Lung (tissue), 12 donors: ENCODE data around the gene DOCK2. TPM values are rescaled to one million over a fixed set of nuclear protein-coding genes. Genes with fewer than 3 reads are reported as not detected.
A peak's percentile ranks its signal among the peaks of the same experiment; 100 is the strongest.

Experiments used
- ATAC-seq: fragments of 200-7000 bp; cut with Tn5 transposase; one replicate; pipeline ENCODE4 v1.9.1; 2020; ENCODE audit warnings: moderate number of reproducible peaks; ENCODE audit not compliant: insufficient read depth, low FRiP score
- DNase-seq, 3 donors: peaks; one replicate each; pipeline ENCODE4 v3.0.0-alpha.2; 2013 to 2017
- H3K27ac ChIP-seq, 2 donors: one replicate each; pipeline ENCODE4 v1.5.1; 2013; ENCODE audit warnings: mild to moderate bottlenecking in 2 of 2, moderate library complexity in 2 of 2, control low read depth in 1 of 2, inconsistent platforms in 1 of 2, low read depth in 1 of 2, low read length in 1 of 2
- H3K27me3 ChIP-seq, 3 donors: one replicate each; pipeline ENCODE4 v1.5.1; 2013; ENCODE audit warnings: low read length in 2 of 3; ENCODE audit not compliant: control insufficient read depth in 3 of 3, insufficient read depth in 3 of 3
- H3K36me3 ChIP-seq, 4 donors: one replicate each; pipeline ENCODE4 v1.5.1; 2013; ENCODE audit warnings: low read length in 4 of 4, mild to moderate bottlenecking in 1 of 4, moderate library complexity in 1 of 4; ENCODE audit not compliant: control insufficient read depth in 4 of 4, insufficient read depth in 4 of 4
- H3K4me1 ChIP-seq, 5 donors: one replicate each; pipeline ENCODE4 v1.5.1; 2013; ENCODE audit warnings: low read length in 5 of 5, mild to moderate bottlenecking in 2 of 5, moderate library complexity in 1 of 5; ENCODE audit not compliant: control insufficient read depth in 5 of 5, insufficient read depth in 5 of 5
- H3K4me3 ChIP-seq: one replicate; pipeline ENCODE4 v1.5.1; 2013; ENCODE audit warnings: mild to moderate bottlenecking, control low read depth, moderate library complexity
- H3K9ac ChIP-seq, 2 donors: one replicate each; pipeline ENCODE4 v1.5.1; 2013; ENCODE audit warnings: low read length in 2 of 2, control low read depth in 1 of 2; ENCODE audit not compliant: insufficient read depth in 1 of 2
- H3K9me3 ChIP-seq, 4 donors: one replicate each; pipeline ENCODE4 v1.5.1; 2013; ENCODE audit warnings: low read length in 3 of 4, mild to moderate bottlenecking in 1 of 4, moderate library complexity in 1 of 4; ENCODE audit not compliant: control insufficient read depth in 4 of 4, insufficient read depth in 3 of 4
- WGBS, 2 donors: extraction: QIAGEN DNeasy Blood & Tissue Kit; methylation state at CpG; one replicate each; pipeline ENCODE4 v1.1.7; 2013; 5-methylcytosine and 5-hydroxymethylcytosine counted together
- polyA plus RNA-seq, 2 donors: library from polyadenylated mRNA; stranded (reverse); fragments of 200-250 nt; gene quantifications; one replicate each; pipeline ENCODE4 v1.2.1, GENCODE V29; 2013
- total RNA-seq, 2 donors: library from RNA; depleted of rRNA in 1 of 2; stranded (reverse); fragments of >200 nt in 1 of 2; gene quantifications; one replicate each; pipeline ENCODE4 v1.2.1, GENCODE V29; 2014 to 2021
- TF ChIP-seq, protein P1 (sequence below): IDR thresholded peaks from 2 replicates; pipeline ENCODE4 v1.5.1; 2012; ENCODE audit warnings: mild to moderate bottlenecking; ENCODE audit errors: control extremely low read depth, extremely low read depth
- donor health status: control.
- donor health status: control.
- donor health status: Bipolar disorder and iron deficiency.
- donor health status: healthy.
- donor health status: DM: yes; HTN: yes; CAD: no.

The DOCK2 gene
- total and polyA plus RNA-seq, 4 donors = 9.6 to 66.6 (median 43.4) TPM

DNA sequence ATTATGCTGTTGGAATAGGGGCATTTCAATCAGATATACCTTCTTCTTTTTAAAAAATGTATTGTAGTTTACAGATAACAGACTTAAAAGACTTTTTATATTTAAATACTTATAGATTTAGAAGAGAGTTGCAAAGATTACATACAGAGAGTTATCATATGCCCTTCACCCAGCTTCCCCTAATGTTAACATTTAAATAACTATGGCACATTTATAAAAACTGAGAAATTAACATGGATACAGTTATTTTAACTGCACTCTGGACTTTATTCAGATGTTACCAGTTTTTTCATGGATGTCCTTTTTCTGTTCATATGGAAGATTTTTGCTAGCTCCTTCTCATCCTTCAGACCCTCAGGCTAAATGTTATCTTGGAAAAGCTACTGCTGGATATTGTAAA is 123.2 kb downstream of the DOCK2 start:
- Histone ChIP-seq H3K36me3 (peaks cover 0 to 5% (median 0%) of the 10 kb centered on the region in 4 donors), H3K4me3 (no peak overlapping the region)
- no peak for DNase-seq

DNA sequence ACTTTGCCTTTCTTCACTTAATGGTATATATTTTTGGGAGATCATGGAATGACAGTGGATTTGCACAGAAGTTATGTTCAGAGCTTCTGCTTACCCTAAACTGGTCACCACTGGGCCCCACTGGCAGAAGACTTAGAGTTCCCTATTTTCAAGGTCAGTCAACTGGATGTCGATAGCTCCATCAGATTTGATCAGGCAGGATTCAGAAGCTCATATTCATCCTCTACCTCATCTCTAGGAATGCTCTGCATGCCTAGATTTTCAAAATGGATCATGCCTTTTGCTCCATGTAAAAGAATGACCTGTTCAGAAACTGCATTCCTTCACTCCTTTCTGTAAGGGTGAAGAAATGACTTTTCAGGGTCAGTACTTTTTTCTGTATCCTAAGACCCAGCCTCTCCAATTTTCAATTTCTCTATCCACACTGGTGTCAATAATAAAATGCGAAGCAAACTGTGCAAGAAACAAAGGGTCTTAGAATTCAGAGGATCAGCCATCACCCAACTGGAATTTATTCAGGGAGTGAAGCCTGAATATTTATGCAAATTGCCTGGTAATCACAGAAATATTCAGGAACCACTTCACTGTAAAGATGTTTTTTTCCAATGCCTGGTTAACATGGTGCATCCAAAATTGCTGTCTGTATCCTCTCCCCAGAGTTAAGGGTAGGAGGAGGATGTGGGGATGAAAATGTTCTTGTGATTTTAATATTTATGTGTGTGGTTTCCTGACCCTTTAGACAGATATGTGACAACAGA is 125.4 kb downstream of the DOCK2 start:
- peaks cover 0 to 13% (median 0%) of the 10 kb centered on the region in 5 donors for H3K4me1 ChIP-seq
- WGBS, 2 donors = 91 to 93% methylated on average over 2 of the region's 2 CpGs
- ATAC-seq (no peak), DNase-seq (no peak)
- no peak overlapping the region for H3K4me3 ChIP-seq
- H3K27me3 ChIP-seq = no peaks in the 10 kb centered on the region
- H3K9me3 ChIP-seq = no peaks in the 10 kb centered on the region
- H3K27ac ChIP-seq = no peak overlapping the region
- no peaks in the 10 kb centered on the region for H3K36me3 ChIP-seq
- no peak overlapping the region for H3K9ac ChIP-seq
- TF ChIP-seq, protein P1, sequence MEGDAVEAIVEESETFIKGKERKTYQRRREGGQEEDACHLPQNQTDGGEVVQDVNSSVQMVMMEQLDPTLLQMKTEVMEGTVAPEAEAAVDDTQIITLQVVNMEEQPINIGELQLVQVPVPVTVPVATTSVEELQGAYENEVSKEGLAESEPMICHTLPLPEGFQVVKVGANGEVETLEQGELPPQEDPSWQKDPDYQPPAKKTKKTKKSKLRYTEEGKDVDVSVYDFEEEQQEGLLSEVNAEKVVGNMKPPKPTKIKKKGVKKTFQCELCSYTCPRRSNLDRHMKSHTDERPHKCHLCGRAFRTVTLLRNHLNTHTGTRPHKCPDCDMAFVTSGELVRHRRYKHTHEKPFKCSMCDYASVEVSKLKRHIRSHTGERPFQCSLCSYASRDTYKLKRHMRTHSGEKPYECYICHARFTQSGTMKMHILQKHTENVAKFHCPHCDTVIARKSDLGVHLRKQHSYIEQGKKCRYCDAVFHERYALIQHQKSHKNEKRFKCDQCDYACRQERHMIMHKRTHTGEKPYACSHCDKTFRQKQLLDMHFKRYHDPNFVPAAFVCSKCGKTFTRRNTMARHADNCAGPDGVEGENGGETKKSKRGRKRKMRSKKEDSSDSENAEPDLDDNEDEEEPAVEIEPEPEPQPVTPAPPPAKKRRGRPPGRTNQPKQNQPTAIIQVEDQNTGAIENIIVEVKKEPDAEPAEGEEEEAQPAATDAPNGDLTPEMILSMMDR = no peak

More for the DNA sequence above, 123.2 kb downstream of the DOCK2 start:
- H3K9ac ChIP-seq = no peak overlapping the region
- ATAC-seq = no peak
- H3K4me1 ChIP-seq = peaks cover 0 to 13% (median 0%) of the 10 kb centered on the region in 5 donors
- no peak overlapping the region for H3K27ac ChIP-seq
- no peaks in the 10 kb centered on the region for H3K9me3 ChIP-seq
- no peaks in the 10 kb centered on the region for H3K27me3 ChIP-seq
- TF ChIP-seq, protein P1 = no peak

DNA sequence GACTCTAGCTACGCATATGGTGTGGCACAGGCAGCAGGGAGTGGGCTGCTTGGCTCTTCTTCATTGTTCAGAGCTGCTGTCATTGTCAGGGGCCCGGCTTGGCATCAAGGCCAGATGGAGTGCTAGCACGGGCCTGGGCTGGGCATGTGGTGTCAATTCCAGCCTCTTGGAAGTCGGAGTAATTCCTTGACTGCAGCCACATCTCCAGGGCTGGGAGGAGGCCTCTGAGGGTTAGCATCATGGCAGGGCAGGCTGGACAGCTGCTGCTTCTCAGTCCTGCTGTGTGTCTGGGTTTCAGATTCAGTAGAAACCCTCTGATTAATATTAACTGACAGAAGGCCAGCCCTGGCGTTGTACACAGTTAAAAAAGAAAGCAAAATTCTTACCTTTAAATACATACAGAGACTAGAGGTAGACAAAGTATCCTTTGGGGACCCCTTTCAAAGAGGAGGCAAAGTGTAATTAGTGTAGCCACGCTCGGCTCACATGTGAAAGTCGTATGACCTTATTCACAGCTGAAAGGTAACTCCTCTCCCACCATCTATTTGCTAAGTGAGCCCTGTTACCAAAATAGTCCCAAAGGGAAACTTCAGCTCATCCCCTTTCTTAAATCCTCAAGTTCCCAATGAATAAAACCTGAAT is 126.4 kb downstream of the DOCK2 start:
- H3K27ac ChIP-seq = no peak overlapping the region

More for the DNA sequence above, 126.4 kb downstream of the DOCK2 start:
- Histone ChIP-seq H3K27me3 (no peaks in the 10 kb centered on the region), H3K9ac (no peak overlapping the region), H3K4me3 (no peak overlapping the region), H3K4me1 (peaks cover 0 to 13% (median 0%) of the 10 kb centered on the region in 5 donors), H3K36me3 (no peaks in the 10 kb centered on the region), H3K9me3 (no peaks in the 10 kb centered on the region)
- TF ChIP-seq, protein P1 = no peak
- DNase-seq (peak; percentile 44 to 51 (median 45)), ATAC-seq (no peak)
- WGBS, 2 donors = 78 to 87% methylated on average over 8 of the region's 8 CpGs
